OCI-LY1 (cell line): ENCODE results near the gene FYN.

Experiments
- H2AFZ ChIP-seq: fragments of 200-600 bp; sonication (generic), shearing (Covaris generic); 2 replicates; pipeline ENCODE4 v1.6.0; 2014; ENCODE audit warnings: antibody characterized with exemption, mild to moderate bottlenecking, low read length
- H3F3A ChIP-seq: fragments of 200-600 bp; sonication (generic), shearing (Covaris generic); 2 replicates; pipeline ENCODE4 v1.6.0; 2014; ENCODE audit warnings: mild to moderate bottlenecking, antibody characterized with exemption, low read length, moderate library complexity; ENCODE audit not compliant: insufficient read depth
- H3K27ac ChIP-seq: fragments of 200-600 bp; sonication (generic); 2 replicates; pipeline ENCODE4 v1.5.1; 2014; ENCODE audit warnings: low read length, mixed run types, mild to moderate bottlenecking, low read depth; ENCODE audit not compliant: poor library complexity, severe bottlenecking
- H3K27me3 ChIP-seq: fragments of 200-600 bp; sonication (generic); 2 replicates; pipeline ENCODE4 v1.6.0; 2014; ENCODE audit warnings: antibody characterized with exemption, mild to moderate bottlenecking, low read length, moderate library complexity; ENCODE audit not compliant: insufficient read depth
- H3K36me3 ChIP-seq: fragments of 200-600 bp; sonication (generic); 2 replicates; pipeline ENCODE4 v1.6.1; 2014; ENCODE audit warnings: mild to moderate bottlenecking, antibody characterized with exemption, low read length, moderate library complexity, mixed read lengths; ENCODE audit not compliant: insufficient read depth
- H3K4me1 ChIP-seq: fragments of 200-600 bp; sonication (generic); 2 replicates; pipeline ENCODE4 v1.5.1; 2014; ENCODE audit warnings: mild to moderate bottlenecking, low read length, moderate library complexity; ENCODE audit not compliant: insufficient read depth, severe bottlenecking
- H3K4me2 ChIP-seq: fragments of 200-600 bp; sonication (generic), shearing (Covaris generic); 2 replicates; pipeline ENCODE4 v1.6.1; 2014; ENCODE audit warnings: low read length
- H3K4me3 ChIP-seq: fragments of 200-600 bp; sonication (generic); 2 replicates; pipeline ENCODE4 v1.5.1; 2014; ENCODE audit warnings: low read length, low read depth, mild to moderate bottlenecking, mixed read lengths; ENCODE audit not compliant: poor library complexity, severe bottlenecking
- H3K79me2 ChIP-seq: fragments of 200-600 bp; shearing (Covaris generic); 2 replicates; pipeline ENCODE4 v1.6.1; 2016; ENCODE audit warnings: mixed run types, low read length, mixed read lengths; ENCODE audit not compliant: insufficient read depth
- H3K9ac ChIP-seq: fragments of 200-600 bp; sonication (generic), shearing (Covaris generic); 2 replicates; pipeline ENCODE4 v1.6.1; 2014; ENCODE audit warnings: mild to moderate bottlenecking, low read length, mixed read lengths
- H3K9me2 ChIP-seq: fragments of 200-600 bp; sonication (generic), shearing (Covaris generic); 2 replicates; pipeline ENCODE4 v1.6.1; 2014; ENCODE audit warnings: low read depth, mild to moderate bottlenecking, low read length, mixed read lengths
- H3K9me3 ChIP-seq: fragments of 200-600 bp; shearing (Covaris generic); 2 replicates; pipeline ENCODE4 v1.6.1; 2014; ENCODE audit warnings: low read length, mixed read lengths
- H4K20me1 ChIP-seq: fragments of 200-600 bp; sonication (generic), shearing (Covaris generic); 2 replicates; pipeline ENCODE4 v1.6.0; 2016; ENCODE audit warnings: mild to moderate bottlenecking, low read length; ENCODE audit not compliant: insufficient read depth
- CTCF ChIP-seq: fragments of 200-600 bp; sonication (generic), shearing (Covaris generic); IDR thresholded peaks from 2 replicates; pipeline ENCODE4 v1.5.1; 2017; ENCODE audit warnings: mild to moderate bottlenecking, antibody characterized with exemption, low read length, moderate library complexity, mixed read lengths
- EZH2 ChIP-seq: fragments of 200-600 bp; sonication (generic), shearing (Covaris generic); IDR thresholded peaks from 2 replicates; pipeline ENCODE4 v1.8.0; 2017; ENCODE audit warnings: borderline replicate concordance, mixed run types, mild to moderate bottlenecking, antibody characterized with exemption, low read length, moderate library complexity, mixed read lengths

The FYN gene

GRCh38 chr6:111920578-111920977, 47.3 kb upstream of the FYN start:
- no peaks in the 10 kb centered on the region for H3K36me3 ChIP-seq
- no peaks in the 10 kb centered on the region for H3K27me3 ChIP-seq
- no peak overlapping the region for H2AFZ ChIP-seq
- no peaks in the 10 kb centered on the region for H3K79me2 ChIP-seq
- no peak overlapping the region for H3K9ac ChIP-seq
- H3F3A ChIP-seq = no peaks in the 10 kb centered on the region
- H3K9me2 ChIP-seq = no peaks in the 10 kb centered on the region
- H3K4me2 ChIP-seq = no peak overlapping the region
- H3K27ac ChIP-seq = no peak overlapping the region
- H3K4me3 ChIP-seq = no peak overlapping the region
- H3K4me1 ChIP-seq = no peaks in the 10 kb centered on the region
- no peaks in the 10 kb centered on the region for H3K9me3 ChIP-seq
- TF ChIP-seq EZH2 (no peak), CTCF (no peak)
- H4K20me1 ChIP-seq = no peaks in the 10 kb centered on the region

GRCh38 chr6:111918825-111919224, 45.6 kb upstream of the FYN start:
- Histone ChIP-seq H3K4me3 (no peak overlapping the region), H3F3A (no peaks in the 10 kb centered on the region), H3K9me2 (no peaks in the 10 kb centered on the region), H3K79me2 (no peaks in the 10 kb centered on the region), H4K20me1 (no peaks in the 10 kb centered on the region), H3K27ac (no peak overlapping the region), H3K9me3 (no peaks in the 10 kb centered on the region), H3K36me3 (no peaks in the 10 kb centered on the region), H3K9ac (no peak overlapping the region), H3K27me3 (no peaks in the 10 kb centered on the region), H2AFZ (no peak overlapping the region), H3K4me2 (no peak overlapping the region), H3K4me1 (no peaks in the 10 kb centered on the region)
- TF ChIP-seq EZH2 (no peak), CTCF (no peak)

GRCh38 chr6:111916747-111917146, 43.5 kb upstream of the FYN start:
- H3K4me3 ChIP-seq = no peak overlapping the region
- no peaks in the 10 kb centered on the region for H3K9me3 ChIP-seq
- H3K36me3 ChIP-seq = no peaks in the 10 kb centered on the region
- H3K27ac ChIP-seq = no peak overlapping the region
- no peak overlapping the region for H3K4me2 ChIP-seq
- no peaks in the 10 kb centered on the region for H3K27me3 ChIP-seq
- no peak overlapping the region for H2AFZ ChIP-seq
- no peak overlapping the region for H3K9ac ChIP-seq
- no peak for TF ChIP-seq CTCF
- no peak for TF ChIP-seq EZH2
- H3K4me1 ChIP-seq = no peaks in the 10 kb centered on the region
- H3K79me2 ChIP-seq = no peaks in the 10 kb centered on the region
- no peaks in the 10 kb centered on the region for H3K9me2 ChIP-seq
- no peaks in the 10 kb centered on the region for H4K20me1 ChIP-seq
- H3F3A ChIP-seq = no peaks in the 10 kb centered on the region
